ENCODE data around the gene IDH3A.
A peak's percentile ranks its signal among the peaks of the same experiment; 100 is the strongest.

Gene IDH3A

DNA sequence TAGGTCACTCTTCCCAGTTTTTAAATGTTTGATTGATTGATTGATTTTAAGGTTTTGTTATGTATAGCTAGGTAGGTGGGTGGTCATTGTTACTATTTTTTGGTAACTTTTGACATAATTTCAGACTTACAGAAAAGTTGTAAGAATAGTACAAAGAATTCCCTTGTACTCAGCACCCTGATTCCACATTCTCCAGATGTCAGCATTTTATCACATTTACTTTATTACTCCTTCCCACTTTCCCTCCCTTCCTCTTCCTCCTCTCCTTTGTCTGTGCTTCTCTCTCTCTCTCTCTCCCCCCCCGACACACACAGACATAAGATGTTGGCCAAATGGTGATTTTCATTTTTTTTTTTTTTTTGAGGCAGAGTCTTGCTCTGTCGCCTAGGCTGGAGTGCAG is 14.8 kb downstream of the IDH3A start:
- no peak for DNase-seq

DNA sequence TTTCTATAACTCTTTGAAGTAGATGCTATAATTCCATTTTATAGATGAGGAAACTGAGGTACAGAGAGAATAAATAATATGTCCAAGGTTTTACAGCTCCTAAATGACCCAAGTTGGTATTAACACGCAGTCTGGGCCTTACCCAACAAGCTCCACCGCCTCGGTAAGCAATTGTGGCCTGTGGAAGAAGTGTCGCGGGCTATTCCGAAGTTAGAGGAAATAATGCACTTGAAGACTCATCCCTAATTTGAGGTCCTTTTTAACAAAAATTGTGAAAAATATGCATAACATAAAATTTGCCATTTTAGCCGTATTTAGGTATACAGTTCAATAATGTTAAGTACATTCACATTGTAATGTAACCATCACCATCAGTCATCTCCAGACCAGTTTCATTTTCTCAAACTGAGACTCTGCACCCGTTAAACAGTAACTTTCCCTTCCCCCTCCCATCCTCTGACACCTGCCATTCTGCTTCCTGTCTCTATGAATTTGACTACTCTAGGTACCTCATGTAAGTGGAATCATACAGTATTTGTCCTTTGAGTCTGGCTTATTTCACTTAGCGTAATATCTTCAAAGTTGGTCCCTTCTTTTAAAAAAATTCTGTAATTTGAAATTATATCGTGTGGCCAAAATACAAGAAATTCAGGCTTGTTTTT is 18.2 kb downstream of the IDH3A start:
- DNase-seq, result no peak

DNA sequence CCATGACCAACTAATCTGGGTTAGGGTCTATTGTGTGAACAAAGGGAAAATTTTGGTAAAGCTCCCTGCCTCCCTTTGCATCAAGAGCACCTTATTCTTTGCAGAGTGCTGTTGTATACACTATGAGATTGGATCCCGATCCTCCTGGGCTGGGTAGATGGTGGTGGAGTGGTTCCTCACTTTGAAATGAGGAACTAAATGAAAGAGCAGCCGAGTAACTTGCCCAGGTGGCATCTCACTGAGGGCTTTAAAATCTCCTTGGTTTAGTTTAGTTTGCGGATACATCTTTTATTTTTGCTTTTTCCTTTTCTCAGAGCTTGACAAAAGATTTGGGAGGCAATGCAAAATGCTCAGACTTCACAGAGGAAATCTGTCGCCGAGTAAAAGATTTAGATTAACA is 19.4 kb downstream of the IDH3A start:
- no peak for DNase-seq

DNA sequence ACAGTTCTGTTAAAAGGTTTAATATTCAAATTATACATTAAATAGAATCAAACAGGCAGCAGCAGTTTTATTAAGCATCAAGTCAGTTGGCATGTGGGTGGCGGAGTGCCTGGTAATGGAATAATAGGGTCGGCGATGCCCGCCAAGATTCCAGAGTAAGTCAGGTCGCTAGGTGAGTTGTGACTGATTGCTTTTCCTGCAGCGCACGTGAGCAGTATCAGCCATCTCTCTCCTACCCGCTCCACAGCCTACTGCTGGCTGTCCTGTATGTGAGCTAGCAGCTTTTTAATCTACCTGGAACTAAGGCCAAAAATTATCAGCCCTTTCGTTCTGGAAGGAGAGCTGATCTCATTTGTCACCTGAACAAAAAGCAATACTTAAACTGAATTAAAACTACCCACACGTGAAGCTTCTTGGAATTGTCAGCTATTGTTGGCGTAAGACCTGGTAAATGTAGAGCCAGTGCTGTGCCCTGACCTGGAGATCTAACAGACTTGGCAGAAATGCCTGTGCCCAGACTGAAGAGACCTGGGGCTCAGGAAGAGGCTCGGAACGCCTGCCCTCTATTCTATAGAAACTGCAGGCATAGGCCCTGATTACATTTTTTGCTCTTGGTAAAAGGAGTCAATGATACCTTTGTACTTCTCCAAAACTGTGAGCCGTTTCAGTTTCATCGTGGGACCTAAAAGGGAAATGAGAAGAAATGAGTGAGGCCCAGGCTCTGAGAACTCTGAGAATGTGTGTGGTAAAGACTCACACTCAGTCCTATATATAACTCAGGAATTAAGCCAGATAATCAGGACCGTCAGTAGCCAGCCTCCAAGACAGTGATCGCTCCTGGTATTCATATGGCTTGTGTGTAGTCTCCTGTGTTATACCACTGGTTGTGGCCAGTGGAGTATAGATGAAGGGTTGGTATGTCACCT is 21.9 kb downstream of the IDH3A start:
- DNase-seq, result peak in 3 of 56 donors; percentile 9 to 35 (median 17)

- DNase-seq, result no peak
These were observed 22.8 kb downstream of the IDH3A start for GRCh38 chr15:78171864-78172472.

DNA sequence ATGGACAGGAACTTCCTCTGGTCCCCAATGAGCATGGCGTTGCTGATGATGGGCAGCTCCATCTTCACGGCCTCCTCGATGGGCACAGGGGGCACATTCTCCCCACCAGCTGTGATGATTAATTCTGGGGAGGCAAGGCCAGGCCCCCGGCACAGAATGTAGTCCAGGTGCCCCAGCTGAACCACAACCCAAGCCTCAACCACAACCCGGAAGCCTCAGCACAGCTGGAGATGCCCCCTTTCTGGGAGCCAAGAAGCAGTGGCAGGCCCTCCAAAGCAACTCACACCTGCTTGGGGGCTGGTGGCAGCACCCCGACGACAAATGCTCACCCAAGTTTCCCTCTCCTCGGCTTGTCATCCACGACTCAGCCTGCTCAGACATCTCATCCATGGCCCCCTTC is 25.2 kb downstream of the IDH3A start:
- DNase-seq, result no peak

DNA sequence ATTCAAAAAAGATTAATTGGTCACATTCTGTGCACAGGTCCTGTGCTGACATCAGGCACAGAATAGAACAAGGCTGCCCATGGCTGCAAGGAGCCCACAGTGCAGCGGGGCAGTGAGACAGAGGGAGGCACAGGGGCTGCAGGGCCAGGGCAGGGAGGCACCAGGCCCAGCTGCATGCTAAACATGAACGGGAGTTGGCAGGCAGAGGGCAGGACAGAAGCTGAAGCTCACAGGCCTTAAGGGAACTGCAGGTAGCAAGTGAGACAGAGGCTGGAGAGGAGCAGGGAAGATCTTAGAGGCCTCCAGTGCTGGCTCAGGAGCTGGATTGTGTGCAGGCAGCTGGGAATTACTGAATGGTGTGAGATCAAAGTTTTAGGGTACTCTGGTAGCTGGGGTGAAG is 26.2 kb downstream of the IDH3A start:
- DNase-seq, result no peak

- peak in 42 of 56 donors; percentile 6 to 75 (median 31) for DNase-seq
These were observed 28.3 kb downstream of the IDH3A start for GRCh38 chr15:78177447-78177873.

DNA sequence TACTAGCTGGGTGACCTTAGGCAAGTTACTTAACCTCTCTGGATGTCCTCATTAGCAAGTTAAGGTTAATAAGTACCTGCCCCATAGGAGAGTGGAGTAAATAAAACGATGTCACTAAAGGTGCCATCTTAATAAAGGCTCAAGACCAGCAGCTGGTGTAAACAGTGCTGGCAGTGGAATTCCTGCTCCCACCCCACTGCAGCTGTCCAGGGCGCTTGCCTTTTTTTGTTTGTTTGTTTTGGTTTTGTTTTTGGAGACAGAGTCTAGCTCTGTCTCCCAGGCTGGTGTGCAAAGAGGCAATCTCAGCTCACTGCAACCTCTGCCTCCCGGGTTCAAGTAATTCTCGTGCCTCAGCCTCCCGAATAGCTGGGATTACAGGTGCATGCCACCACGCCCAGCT is 28.9 kb downstream of the IDH3A start:
- DNase-seq, result no peak

DNA sequence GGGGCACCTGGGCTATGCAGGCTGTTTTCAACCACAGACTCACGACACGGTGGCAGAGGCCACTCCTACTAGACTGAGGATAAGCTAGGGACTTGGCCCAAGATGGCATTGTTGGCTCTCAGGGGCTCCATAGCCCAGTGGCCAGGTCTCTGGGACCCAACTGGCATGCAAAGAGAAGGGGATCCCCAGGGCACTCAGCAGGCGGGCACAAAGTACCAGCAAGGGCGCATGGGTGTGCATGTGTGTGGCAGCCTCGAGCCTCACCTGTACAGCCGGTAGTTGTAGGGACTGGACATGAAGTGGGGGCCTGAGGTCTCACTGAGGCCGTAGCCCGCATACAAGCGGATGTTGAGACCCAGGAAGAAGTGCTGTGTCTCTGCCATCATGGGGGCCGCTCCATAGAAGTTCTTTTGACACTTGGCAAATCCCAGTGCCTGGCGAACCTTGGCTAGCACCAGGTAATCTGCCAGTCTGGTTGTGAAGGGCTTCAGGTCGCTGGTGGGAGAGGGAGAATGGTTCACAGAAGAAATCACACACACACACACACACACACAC is 30.2 kb downstream of the IDH3A start:
- no peak for DNase-seq

GRCh38 chr15:78179906-78180305 is 30.7 kb downstream of the IDH3A start:
- no peak for DNase-seq

DNA sequence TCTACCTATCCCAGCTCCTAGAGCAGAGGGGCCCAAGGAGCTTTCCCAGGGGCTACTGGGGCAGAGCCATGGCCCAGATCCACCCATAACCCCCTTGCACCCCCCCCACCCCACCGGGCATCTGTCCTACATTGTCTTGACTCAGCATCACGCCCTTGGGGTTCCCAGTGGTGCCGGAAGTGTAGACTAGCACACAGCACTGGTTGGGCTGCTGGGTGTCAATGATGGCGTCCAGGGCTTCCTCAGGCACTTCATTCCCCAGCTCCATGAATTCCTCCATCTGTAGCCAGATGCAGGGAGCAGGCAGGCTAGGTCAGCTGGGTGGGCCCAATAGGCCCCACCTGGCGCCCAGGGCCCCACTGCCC is 33.2 kb downstream of the IDH3A start:
- DNase-seq, result no peak

DNA sequence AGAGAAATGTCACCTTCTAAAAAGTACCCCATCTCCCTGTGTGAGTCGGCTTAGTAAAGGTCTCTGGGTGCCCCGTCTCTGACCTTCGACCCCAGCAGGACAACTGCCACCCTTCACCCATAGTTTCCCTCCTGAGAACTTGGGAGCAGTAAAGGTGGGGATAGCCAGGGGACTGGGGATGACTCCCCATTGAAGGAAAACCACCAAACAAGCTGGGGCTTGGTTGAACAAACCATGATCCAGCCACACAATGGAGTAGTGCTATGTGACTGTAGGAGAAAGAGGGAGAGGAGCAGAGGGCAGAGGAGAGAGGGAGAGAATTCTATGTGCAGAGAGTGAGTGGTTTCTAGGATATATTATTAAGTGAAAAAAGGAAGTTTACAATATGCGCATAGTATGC is 33.7 kb downstream of the IDH3A start:
- DNase-seq, result no peak

GRCh38 chr15:78192826-78193594 is 43.8 kb downstream of the IDH3A start:
- DNase-seq, result no peak

DNA sequence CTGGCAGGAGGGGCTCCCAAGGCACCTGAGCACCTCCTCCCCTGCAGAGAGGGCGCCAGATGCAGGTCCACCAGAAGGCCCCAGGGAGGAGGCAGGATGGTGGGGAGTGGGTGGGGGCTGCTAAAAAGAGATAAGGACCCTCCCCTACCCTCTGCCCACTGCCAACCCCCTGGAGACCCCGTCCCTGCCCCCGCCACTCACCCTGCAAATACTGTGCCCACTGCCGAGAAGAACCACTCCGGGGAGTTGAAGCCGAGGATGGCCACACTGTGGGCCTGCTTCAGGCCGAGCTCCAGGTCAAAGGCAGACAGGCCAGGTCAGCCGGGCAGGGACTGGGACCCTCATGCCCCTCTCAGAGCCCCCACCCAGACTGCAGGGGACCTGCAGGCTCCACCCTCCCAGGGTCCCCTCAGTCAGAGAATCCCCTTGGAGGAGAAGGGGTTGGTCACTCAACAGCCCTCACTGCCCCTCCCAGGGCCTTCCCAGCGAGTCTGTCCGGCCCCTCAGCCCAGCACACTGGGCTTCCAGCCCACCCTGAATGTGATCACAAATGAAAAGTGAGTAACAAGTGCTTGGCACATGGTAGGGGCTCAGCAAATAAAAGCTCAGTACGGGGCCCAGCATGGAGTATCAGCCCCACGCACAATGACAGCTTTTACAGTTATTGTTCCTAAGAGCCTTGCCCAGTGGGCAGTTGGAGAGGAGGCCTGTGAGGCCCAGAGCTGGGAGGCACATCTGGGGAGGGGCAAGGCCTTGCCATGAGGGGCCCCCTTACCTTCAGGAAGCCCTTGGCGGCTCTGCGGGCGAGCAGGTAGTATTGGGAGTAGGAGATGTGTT is 44.8 kb downstream of the IDH3A start:
- DNase-seq, result no peak

GRCh38 chr15:78194568-78194925 is 45.4 kb downstream of the IDH3A start:
- DNase-seq, result no peak

DNA sequence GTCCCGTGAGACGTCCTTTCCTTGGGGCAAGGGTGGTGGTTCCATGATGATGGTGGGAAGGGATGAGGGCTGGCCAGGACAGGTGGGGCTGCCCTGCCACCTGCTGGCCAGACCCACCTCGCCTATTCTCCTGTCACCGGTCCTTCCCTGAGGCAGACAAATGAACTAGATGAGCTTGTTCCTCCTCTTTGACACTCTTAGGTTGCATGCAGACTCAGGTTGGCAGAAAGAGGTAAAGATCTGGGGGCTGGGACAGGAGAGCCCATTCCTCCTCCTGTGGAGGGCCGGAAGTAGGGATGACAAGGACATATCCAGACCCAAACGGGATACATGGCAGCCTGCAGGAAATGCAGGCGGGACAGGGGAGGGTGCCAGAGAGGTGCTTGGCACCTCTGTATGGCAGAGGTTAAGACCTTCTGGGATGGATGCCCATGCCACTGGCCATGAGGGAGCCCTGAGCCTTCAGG is 46.6 kb downstream of the IDH3A start:
- DNase-seq, result peak in 1 of 56 donors; percentile 29

- DNase-seq, result no peak
These were observed 48.5 kb downstream of the IDH3A start for GRCh38 chr15:78197632-78198031.

GRCh38 chr15:78200276-78200930 is 51.2 kb downstream of the IDH3A start:
- DNase-seq, result no peak
